GM18508 (cell line): ENCODE data around the gene NPPC.

Source experiments
- ATAC-seq: cut with Tn5 transposase; IDR thresholded peaks from one replicate; pipeline ENCODE4 v1.9.1; 2021; ENCODE audit warnings: moderate number of reproducible peaks; ENCODE audit not compliant: insufficient read depth, unreplicated experiment

NPPC gene

GRCh38 chr2:231936491-231936890, 10.3 kb upstream of the NPPC start:
- ATAC-seq = no peak

GRCh38 chr2:231935815-231936214, 9.6 kb upstream of the NPPC start:
- ATAC-seq = no peak

GRCh38 chr2:231935207-231935524, 9.0 kb upstream of the NPPC start:
- no peak for ATAC-seq

- no peak for ATAC-seq
Observed at GRCh38 chr2:231934441-231935206, 8.4 kb upstream of the NPPC start.

GRCh38 chr2:231933916-231934401, 7.8 kb upstream of the NPPC start:
- ATAC-seq = no peak

GRCh38 chr2:231932985-231933915, 7.1 kb upstream of the NPPC start:
- ATAC-seq = no peak

- ATAC-seq = no peak
Observed at GRCh38 chr2:231932711-231932970, 6.4 kb upstream of the NPPC start.

- ATAC-seq = no peak
Observed at GRCh38 chr2:231931481-231931915, 5.3 kb upstream of the NPPC start.

GRCh38 chr2:231930593-231931281, 4.5 kb upstream of the NPPC start:
- no peak for ATAC-seq

- ATAC-seq = no peak
Observed at GRCh38 chr2:231929961-231930592, 3.9 kb upstream of the NPPC start.

GRCh38 chr2:231928901-231929725, 2.9 kb upstream of the NPPC start:
- ATAC-seq = no peak

GRCh38 chr2:231928481-231928880, 2.3 kb upstream of the NPPC start:
- no peak for ATAC-seq

- ATAC-seq = no peak
Observed at GRCh38 chr2:231927566-231927890, 1.3 kb upstream of the NPPC start.

GRCh38 chr2:231926761-231927565, 767 bp upstream of the NPPC start:
- ATAC-seq = no peak

GRCh38 chr2:231925303-231926179, 655 bp downstream of the NPPC start:
- no peak for ATAC-seq

GRCh38 chr2:231924889-231925275, 1.3 kb downstream of the NPPC start:
- ATAC-seq = no peak

- ATAC-seq = no peak
Observed at GRCh38 chr2:231923951-231924888, 2.0 kb downstream of the NPPC start.
